NCI-H1436 (cell line): ENCODE data around the gene PPIA.
A peak's percentile ranks its signal among the peaks of the same experiment; 100 is the strongest.

Experiments used
- DNase-seq: peaks from one replicate; lab custom pipeline; 2025; lab: John Stamatoyannopoulos, UW

PPIA gene

GRCh38 chr7:44796504-44797328, at the start of gene PPIA:
Gene PPIA, plus strand, starts transcription at chr7:44796681. Its CDS starts 44 bp downstream, at chr7:44796725.
- peak; percentile 97 for DNase-seq

- DNase-seq: peak; percentile 84
Observed at GRCh38 chr7:44748045-44748947, 48.2 kb upstream of the PPIA start, which contains the start of gene ZMIZ2. Gene ZMIZ2, plus strand, starts transcription at chr7:44748847. Its CDS starts 7,403 bp downstream, at chr7:44756250.

DNA sequence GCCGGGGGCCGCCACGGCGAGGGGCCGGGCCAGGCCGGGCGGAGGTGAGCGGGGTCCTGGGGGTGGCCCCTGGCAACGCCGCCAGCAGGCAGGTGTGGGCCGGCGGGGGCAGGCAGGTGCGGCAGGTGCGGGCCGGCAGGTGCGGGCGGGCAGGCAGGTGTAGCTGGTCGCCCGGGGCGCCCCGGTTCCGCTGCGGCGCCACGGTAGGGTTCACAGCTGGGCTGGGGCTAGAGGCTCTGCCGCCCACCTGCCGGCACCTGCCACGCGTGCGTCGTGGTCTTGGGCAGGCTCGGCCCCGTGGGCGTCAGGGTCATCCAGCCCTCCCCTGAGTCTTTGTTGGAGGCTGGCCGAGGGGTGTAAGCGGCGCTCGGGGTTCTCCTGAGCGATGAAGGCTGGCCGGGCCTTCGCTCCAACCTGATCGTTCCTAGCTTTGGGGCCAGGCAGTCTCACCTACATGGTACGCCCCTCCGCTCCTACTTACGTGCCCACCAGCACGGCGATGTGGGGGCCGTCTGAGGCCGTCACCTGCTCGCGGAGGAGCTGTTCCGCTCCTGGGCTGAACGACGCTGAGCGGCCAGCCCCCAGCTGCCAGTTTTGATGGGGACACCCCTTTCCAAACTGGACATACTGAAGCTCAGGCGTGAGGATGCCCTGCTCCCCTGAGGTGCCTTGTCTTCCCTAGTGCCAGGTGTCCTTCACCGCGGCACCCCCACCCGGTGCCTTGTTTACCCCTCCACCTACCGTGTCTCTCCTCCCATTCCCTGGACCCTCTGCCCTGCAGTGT, 47.3 kb upstream of the PPIA start:
- DNase-seq: no peak

GRCh38 chr7:44749992-44750391, 46.5 kb upstream of the PPIA start:
- DNase-seq: no peak

DNA sequence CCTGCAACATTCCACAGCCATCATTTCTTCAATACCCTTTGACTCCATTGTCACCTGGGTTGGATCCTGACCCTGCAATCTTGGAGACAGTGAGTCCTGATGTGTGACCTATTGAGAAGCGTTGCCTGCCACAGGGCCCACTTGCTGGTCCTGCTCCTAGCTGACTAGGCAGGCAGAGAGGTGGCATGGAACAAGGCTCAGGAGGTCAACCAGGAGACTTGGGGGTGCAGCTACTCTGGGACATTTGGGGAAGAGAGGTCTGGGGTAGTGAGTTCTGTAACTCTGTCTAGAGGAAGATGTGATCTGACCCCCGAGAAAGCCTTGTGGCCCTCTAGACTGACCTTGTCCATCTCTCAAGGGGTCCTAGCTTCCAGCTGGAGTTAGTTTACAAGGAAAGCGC, 46.1 kb upstream of the PPIA start:
- DNase-seq: no peak

DNA sequence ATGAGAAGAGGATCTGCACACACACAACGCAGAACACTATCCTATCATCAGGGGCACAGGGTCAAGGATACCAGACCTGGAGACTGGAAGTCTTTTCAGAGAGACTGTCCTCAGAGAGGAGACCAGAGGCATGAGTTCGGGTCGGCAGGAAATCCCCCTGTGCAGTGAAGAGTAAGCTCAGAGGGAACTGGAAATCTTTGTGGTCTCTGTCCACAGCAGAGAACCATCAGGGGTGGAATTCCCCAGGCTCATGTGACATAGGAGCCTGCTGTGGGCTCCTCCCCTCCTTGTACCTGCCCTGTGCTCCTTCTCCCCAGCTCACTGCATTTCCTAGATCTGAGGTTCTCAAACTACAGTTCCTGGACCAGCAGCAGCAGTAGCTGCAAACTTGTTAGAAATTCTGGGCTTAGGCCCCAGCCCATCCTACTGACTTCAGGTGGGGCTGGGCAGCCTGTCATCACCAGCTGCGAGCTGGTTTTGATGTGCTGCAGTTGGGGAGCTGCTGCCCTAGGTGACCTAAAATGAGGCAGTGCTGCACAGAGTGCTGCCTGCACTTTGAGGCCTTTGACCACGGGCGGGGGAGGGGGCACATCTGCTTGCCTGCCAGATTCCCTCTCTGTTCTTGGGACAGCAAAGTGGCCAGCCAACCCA, 45.4 kb upstream of the PPIA start:
- DNase-seq: no peak

GRCh38 chr7:44752822-44753221, 43.7 kb upstream of the PPIA start:
- DNase-seq: no peak

GRCh38 chr7:44754802-44755697, 41.4 kb upstream of the PPIA start:
- DNase-seq: no peak

GRCh38 chr7:44755698-44756627, 40.5 kb upstream of the PPIA start:
- DNase-seq: no peak

- no peak for DNase-seq
Observed at GRCh38 chr7:44756904-44757303, 39.6 kb upstream of the PPIA start.

DNA sequence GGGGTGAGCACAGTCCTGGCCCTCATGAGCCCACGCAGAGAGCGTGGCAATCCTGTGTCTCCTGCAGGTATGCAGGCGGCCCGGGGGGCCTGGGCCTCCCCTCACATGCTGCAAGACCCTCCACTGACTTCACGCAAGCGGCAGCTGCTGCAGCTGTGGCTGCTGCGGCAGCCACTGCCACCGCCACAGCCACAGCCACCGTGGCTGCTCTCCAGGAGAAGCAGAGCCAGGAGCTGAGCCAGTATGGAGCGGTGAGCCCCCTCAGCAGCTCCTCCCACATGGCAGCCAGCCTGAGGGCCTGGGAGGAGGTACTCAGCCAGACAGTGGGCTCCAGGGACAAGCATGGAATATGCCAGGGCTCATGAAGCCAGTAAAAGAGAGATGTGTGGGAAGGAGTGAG, 39.2 kb upstream of the PPIA start:
- DNase-seq: no peak

- no peak for DNase-seq
Observed at GRCh38 chr7:44757739-44758138, 38.7 kb upstream of the PPIA start.

DNA sequence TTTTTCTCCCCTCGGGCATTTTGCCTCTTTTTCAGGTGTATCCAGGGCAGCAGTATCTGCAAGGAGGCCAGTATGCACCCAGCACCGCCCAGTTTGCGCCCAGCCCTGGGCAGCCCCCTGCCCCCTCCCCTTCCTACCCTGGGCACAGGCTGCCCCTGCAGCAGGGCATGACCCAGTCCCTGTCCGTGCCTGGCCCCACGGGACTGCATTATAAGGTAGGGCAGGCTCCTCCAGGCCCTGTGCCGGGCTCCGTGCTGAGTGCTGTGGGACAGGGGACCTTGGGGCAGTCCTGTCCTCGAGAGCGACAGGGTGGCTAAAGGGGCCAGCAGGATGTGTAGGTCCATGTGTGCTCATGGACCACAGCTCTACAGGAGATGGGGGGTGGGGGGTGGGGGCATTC, 37.2 kb upstream of the PPIA start:
- no peak for DNase-seq

DNA sequence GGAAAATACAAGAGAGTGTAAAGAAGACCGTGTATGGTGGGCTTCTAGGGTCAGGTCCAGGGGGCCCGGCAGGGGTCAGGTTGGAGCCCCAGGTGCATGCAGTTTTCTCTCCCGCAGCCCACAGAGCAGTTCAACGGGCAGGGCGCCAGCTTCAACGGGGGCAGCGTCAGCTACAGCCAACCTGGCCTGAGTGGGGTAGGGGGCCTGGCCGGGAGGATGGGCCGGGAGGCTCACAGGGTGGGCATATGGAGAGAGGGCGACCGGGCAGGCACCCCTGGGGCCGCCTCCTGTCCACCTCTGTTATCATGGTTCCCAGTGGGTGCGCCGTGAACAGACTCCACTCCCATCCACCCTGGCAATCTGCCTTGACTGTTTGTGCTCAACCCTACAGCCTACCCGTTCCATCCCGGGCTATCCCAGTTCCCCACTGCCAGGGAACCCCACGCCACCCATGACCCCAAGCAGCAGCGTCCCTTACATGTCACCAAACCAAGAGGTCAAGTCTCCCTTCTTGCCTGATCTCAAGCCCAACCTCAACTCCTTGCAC, 36.4 kb upstream of the PPIA start:
- DNase-seq: no peak

- DNase-seq: no peak
Observed at GRCh38 chr7:44761207-44762161, 35.0 kb upstream of the PPIA start.

DNA sequence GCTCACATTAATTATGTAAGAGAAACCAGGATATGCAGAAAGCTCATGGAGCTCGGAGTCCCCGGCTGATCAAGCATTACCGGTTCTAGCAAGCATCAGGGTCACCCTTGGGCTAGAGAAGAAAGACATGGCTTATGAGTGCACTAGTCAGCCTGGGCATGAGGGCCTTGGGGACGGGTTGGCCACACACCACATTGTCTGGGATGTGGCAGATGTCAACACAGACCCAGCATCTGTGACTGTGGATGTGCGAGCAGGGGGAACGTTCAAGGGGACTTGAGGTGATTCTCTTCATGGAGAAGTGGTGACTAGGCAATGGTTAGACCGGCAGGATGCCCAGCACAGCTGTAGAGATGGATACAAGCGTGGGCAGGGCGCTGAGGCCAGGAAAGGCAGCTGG, 34.2 kb upstream of the PPIA start:
- no peak for DNase-seq

- DNase-seq: no peak
Observed at GRCh38 chr7:44762726-44763522, 33.6 kb upstream of the PPIA start.
